Cardiac muscle cell (in vitro differentiated cells and primary cell): ENCODE measurements around the gene CCM2. TPM values are rescaled to one million over a fixed set of nuclear protein-coding genes. Genes with fewer than 3 reads are reported as not detected.

Experiments used
- DNase-seq, 2 donors: peaks; one replicate each; pipeline versions ENCODE4 v3.0.0 to v3.0.0-alpha.2; 2010 to 2017; ENCODE audit warnings: low read depth in 1 of 2, low spot score in 1 of 2
- H3K27ac ChIP-seq: fragments of 200-600 bp; sonication (generic); 2 replicates; pipeline ENCODE4 v1.5.1; 2016
- H3K27me3 ChIP-seq: fragments of 200-600 bp; sonication (generic); 2 replicates; pipeline ENCODE4 v1.6.0; 2016; ENCODE audit warnings: control low read depth
- H3K36me3 ChIP-seq: fragments of 200-600 bp; sonication (generic); 2 replicates; pipeline ENCODE4 v1.5.1; 2016; ENCODE audit warnings: control low read depth
- H3K4me1 ChIP-seq: fragments of 200-600 bp; sonication (generic); 2 replicates; pipeline ENCODE4 v1.8.1; 2017; ENCODE audit warnings: low read depth, mild to moderate bottlenecking, mixed run types
- H3K4me3 ChIP-seq: fragments of 200-600 bp; sonication (generic); 2 replicates; pipeline ENCODE4 v1.5.1; 2016; ENCODE audit warnings: mild to moderate bottlenecking
- H3K9me3 ChIP-seq: fragments of 200-600 bp; sonication (generic); 2 replicates; pipeline ENCODE4 v1.5.1; 2017; ENCODE audit warnings: low read depth, mild to moderate bottlenecking, control low read depth
- CTCF ChIP-seq: IDR thresholded peaks from 2 replicates; pipeline ENCODE4 v1.5.1; 2012; ENCODE audit warnings: low read depth, mild to moderate bottlenecking, low read length
- polyA plus RNA-seq: library from polyadenylated mRNA; unstranded; fragments of >200 nt; fragmentation: Nextera tagmentation; extraction: Ambion mirVana; gene quantifications from 2 replicates; pipeline ENCODE4 v1.2.1, GENCODE V29; 2016
- total RNA-seq: library from RNA; depleted of rRNA; stranded (reverse); fragments of >200 nt; gene quantifications from 2 replicates; pipeline ENCODE4 v1.2.3, GENCODE V29; 2016

CCM2 gene
- total and polyA plus RNA-seq, 2 experiments from 2014 or later = 38.3 to 65.7 TPM

GRCh38 chr7:44959433-44959951 lies 40.5 kb upstream of the CCM2 start:
- peaks cover 43% of the 10 kb centered on the region for H3K27me3 ChIP-seq
- H3K4me1 ChIP-seq = no peaks in the 10 kb centered on the region
- no peak overlapping the region for H3K4me3 ChIP-seq
- TF ChIP-seq CTCF = no peak
- no peaks in the 10 kb centered on the region for H3K9me3 ChIP-seq
- H3K27ac ChIP-seq = no peak overlapping the region
- H3K36me3 ChIP-seq = no peaks in the 10 kb centered on the region
- DNase-seq = no peak

- Histone ChIP-seq H3K9me3 (no peaks in the 10 kb centered on the region), H3K36me3 (no peaks in the 10 kb centered on the region), H3K4me3 (no peak overlapping the region), H3K4me1 (no peaks in the 10 kb centered on the region), H3K27me3 (peaks cover 43% of the 10 kb centered on the region), H3K27ac (no peak overlapping the region)
- DNase-seq = no peak
- no peak for TF ChIP-seq CTCF
Measured at GRCh38 chr7:44960011-44960580, 39.9 kb upstream of the CCM2 start.

- H3K27me3 ChIP-seq = peaks cover 43% of the 10 kb centered on the region
- H3K27ac ChIP-seq = no peak overlapping the region
- H3K9me3 ChIP-seq = no peaks in the 10 kb centered on the region
- H3K4me3 ChIP-seq = peak overlapping the region; percentile 14
- DNase-seq = no peak
- H3K36me3 ChIP-seq = no peaks in the 10 kb centered on the region
- no peaks in the 10 kb centered on the region for H3K4me1 ChIP-seq
- TF ChIP-seq CTCF = no peak
Measured at GRCh38 chr7:44961844-44962482, 38.0 kb upstream of the CCM2 start.

- no peaks in the 10 kb centered on the region for H3K4me1 ChIP-seq
- TF ChIP-seq CTCF = no peak
- H3K4me3 ChIP-seq = peak overlapping the region; percentile 14
Measured at GRCh38 chr7:44962483-44963251, 37.3 kb upstream of the CCM2 start.

GRCh38 chr7:44963364-44964290 lies 36.4 kb upstream of the CCM2 start:
- H3K4me1 ChIP-seq = no peaks in the 10 kb centered on the region
- no peak for DNase-seq

More at GRCh38 chr7:44962483-44963251, 37.3 kb upstream of the CCM2 start:
- Histone ChIP-seq H3K27ac (no peak overlapping the region), H3K27me3 (peaks cover 43% of the 10 kb centered on the region), H3K9me3 (no peaks in the 10 kb centered on the region), H3K36me3 (no peaks in the 10 kb centered on the region)
- peak; percentile 41 to 48 for DNase-seq

More at GRCh38 chr7:44963364-44964290, 36.4 kb upstream of the CCM2 start:
- Histone ChIP-seq H3K9me3 (no peaks in the 10 kb centered on the region), H3K27ac (no peak overlapping the region), H3K36me3 (no peaks in the 10 kb centered on the region), H3K27me3 (peaks cover 43% of the 10 kb centered on the region), H3K4me3 (no peak overlapping the region)
- TF ChIP-seq CTCF = no peak
